HG03520 (cell line): ENCODE results near the gene ZSWIM8.
"Not testable (repeated sequence)": the region's sequence is repeated elsewhere in the genome, so short reads cannot be mapped to it uniquely, and the experiment has no call there.

Experiments used
- ATAC-seq: cut with Tn5 transposase; IDR thresholded peaks from one replicate; pipeline ENCODE4 v1.9.1; 2021; ENCODE audit warnings: mild to moderate bottlenecking, moderate library complexity; ENCODE audit not compliant: unreplicated experiment

The ZSWIM8 gene

DNA sequence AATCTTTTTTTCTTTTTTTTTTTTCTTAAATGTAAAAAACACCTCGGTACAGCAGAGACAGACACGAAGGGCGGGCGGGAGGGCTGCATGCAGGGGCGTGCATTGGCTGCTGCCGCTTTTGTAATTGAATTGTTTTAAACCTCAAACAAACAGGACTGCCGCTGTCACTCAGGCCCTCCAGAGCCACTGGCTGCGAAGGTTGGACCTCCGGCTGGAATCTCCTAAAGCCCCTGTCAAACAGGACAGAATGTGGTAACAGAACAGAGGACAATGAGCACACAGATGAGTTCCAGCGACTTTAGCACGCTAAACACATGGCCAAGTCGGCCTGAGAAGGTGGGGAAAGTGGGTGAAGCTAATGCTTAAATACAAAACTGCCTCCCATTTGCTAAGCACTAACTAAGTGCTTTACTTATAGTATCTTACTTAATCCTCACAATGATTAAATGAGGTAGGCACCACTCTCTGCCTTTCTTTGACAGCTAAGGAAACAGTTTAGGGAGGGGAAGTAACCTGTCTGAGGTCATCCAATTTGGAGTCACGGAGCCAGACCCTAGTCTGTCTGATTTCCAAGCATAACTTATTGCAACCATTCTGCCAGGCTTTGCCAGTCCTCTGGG is 29.0 kb downstream of the ZSWIM8 start:
- no peak for ATAC-seq

DNA sequence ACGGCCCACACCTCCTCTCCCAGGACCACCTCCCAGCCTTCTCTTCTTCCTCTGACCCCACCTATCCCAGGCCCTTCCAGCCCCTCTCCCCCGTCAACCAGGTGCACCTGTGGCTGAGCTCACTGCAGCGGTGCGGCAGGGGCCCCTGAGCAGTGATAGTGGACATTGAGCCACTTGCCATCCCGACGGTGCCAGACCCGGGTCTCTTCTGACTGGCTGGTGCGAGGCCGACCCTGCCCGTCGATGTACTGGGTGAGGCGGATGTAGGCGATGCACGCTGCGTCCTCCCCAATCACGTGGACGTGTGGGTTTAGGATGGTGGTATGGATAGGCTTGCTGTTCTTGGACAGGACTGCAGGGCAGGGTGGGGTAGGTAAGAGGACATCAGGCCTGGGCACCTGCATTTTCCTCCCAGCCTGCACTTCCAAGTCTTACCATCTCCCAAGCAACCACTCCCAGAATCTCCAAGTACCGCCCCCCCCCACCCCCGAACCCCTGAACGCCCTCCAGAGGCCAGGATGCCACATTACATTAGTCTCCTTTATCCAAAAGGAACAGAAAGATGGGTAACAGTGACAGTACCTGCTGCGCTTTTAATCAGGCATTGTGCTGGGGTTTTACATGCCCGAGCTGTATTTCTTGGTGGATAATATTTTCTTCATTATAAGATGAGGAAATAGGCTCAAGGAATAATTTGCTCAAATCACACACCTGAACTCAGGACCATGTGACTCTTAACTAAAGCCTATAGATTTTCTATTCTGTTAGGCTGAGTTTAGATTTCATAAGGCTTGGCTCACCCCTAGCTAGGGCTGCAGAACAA is 29.7 kb downstream of the ZSWIM8 start:
- no peak for ATAC-seq

DNA sequence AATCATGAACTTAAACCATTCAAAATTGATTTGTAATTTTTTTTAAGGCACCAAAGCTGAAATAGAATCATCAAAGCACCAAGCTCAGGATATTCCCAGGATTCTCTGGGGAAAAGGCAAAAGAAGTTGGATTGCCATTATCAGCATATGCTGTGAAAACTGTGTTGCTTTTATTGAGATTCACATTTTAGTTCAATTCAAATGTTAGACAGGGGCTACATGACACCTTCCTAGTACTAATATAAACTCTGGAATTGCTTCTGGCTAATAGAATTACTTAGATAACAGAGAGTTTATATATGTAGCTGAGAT is 30.3 kb downstream of the ZSWIM8 start:
- ATAC-seq = no peak

DNA sequence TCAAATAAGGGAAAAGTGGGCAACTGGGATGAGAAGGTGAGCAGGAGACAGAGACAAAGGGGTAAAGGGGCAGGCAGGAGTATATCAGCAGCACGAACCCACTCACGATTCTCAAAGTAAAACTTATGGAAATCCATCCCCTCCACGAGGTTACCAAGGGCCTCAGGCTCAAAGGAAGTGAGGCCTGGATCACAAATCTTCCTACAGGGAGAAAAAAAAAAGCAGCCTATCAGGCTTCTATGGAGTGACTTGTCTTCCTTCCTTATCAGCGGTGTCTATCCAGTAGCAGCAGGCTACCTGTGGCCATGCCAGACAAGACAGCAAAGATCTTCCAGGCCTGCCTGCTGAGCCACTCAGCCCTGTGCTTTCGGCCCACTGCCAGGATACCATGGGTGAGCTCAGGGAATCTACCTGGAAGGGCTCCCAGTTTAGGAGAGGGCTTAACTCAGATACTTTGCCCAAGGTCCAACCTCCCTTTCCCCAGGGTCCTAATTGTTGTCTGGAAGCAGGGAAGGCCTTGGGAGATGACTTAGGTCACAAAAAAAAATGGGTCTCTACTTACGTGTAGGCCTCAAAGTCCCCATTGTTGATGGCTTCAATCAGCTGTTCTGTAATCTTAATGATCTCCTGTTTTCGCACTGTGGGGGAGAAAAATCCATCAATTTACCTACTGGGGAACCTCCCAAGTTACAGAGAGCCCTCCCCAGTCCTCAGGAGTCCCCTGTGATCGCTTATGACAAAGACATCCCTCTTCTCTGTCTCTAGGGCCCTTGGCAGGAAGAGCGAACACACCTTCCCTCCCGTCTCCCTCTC is 31.7 kb downstream of the ZSWIM8 start:
- no peak for ATAC-seq

DNA sequence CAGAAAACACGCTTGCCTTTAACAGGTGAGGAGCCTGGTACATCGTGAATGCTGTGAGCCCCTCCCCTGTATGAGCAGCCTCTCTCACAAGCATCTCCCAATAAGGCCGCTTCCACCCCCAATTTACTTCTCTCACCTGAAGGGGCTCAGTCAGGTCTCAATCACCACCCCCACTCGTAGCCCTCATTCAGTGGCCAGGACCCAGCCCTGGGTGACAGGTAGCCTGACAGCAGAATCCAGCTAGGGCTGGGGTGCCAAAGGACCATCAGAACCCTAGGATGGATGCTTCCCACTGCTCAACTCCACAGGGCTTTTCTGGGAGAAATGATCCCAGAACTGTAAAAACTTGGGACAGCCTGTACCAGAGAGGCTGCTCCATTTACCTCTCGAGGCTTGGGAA is 32.4 kb downstream of the ZSWIM8 start:
- no peak for ATAC-seq

DNA sequence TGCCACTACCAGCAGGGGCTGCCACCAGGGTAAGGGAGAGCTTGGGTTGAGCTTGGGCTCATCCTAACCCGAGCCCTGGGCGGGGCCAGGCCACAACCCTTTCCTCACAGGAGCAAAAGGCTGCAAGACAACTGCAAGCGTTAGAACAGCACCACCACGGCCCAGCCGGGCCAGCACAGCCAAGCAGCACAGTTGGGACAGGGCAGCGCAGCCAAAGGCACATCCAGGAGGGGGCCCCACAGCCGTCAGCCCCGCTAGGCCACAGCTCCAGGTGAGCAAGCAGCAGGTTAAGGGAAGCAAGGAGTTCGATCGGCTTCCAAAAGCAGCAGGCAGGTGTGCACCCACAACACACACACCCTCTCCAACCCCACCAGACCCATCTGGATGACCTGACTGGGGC is 33.0 kb downstream of the ZSWIM8 start:
- ATAC-seq = no peak

DNA sequence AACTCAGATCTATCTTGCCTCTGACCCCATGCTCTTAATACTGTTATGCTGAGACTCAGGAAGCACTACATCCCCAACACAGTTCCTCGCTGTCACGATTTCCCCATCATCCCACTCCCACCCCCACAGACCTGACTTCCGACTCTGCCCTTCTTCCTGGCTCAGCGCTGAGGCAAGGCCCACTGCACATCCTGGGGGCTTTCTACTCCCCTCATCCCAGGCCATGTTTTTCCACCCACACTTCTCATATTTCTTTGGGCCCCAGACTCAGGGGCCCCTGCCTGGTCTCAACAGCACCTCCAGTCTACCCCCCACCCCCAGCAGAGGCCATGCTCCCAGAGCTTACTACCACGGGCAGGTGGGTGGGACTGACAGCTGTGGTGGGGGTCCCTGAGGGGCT is 33.7 kb downstream of the ZSWIM8 start:
- ATAC-seq = no peak

DNA sequence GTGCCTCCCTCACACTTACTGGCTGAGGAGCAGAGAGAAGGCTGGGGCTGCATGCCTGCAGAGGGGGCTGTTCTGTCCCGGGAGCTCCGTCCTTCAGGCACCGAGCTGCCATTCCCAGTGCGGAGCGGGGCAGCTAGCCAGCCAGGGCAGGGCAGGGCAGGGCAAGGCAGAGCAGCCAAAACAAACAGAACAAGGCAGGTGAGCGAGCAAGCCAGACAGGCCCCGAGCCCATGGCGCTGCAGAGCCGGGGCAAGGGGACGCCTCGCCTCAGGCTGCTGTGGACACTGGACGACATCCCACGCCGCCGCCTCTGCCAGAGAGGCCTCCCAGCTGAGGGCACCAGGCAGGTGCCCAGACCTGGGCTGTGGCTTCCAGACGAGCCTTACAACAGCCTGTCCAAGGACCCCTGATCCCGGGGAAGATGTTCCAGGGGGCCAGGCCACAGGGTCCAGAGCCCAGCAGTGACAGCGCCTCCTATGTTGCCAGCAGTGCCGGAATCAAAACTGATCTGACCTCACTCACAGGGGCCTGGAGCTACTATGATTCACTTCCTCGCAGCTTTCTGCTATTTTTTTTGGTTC is 34.2 kb downstream of the ZSWIM8 start:
- no peak for ATAC-seq

DNA sequence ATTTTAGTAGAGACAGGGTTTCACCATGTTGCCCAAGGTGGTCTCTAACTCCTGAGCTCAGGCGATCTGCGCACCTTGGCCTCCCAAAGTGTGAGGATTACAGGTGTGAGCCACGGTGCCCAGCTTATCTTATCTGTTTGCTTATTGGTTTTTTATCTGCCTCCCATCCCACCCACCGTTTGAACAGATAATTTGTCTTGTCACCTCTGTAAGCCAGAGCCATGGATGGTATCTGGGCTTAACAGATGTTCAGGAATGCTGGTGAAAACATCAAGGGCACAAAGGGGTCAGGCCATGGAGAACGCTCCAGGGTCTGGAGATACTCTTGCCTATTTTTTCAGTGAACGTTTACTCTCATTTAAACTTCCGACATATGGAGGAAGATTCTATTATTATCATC is 38.0 kb downstream of the ZSWIM8 start:
- ATAC-seq = no peak

DNA sequence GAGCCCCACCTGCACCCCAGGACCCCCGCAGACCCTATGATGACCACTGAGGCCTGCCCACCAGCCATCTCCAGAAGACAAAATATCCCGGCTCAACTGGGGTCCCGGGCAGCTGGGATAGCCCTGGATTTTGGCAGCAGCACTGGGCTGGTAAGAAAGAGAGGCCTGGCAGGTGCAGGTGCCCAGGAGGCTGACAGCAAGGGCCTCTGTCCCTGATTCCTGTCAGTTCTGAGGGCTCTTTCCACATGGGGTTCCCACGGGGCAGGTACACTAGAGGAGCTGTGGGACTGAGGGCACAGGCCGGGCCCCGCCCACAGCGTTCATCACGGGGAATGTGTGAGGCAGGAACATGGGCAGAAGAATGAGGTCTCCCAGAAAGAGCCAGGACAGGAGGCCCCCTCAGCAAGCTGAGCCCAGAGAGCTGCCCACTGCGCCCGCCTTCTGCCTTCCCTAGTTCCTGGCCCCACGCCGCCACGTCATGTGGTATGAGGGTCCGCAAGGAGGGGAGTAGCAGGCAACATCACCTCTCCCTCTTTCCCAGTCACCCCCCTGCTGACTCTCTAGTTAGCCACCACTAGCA is 38.8 kb downstream of the ZSWIM8 start:
- no peak for ATAC-seq

DNA sequence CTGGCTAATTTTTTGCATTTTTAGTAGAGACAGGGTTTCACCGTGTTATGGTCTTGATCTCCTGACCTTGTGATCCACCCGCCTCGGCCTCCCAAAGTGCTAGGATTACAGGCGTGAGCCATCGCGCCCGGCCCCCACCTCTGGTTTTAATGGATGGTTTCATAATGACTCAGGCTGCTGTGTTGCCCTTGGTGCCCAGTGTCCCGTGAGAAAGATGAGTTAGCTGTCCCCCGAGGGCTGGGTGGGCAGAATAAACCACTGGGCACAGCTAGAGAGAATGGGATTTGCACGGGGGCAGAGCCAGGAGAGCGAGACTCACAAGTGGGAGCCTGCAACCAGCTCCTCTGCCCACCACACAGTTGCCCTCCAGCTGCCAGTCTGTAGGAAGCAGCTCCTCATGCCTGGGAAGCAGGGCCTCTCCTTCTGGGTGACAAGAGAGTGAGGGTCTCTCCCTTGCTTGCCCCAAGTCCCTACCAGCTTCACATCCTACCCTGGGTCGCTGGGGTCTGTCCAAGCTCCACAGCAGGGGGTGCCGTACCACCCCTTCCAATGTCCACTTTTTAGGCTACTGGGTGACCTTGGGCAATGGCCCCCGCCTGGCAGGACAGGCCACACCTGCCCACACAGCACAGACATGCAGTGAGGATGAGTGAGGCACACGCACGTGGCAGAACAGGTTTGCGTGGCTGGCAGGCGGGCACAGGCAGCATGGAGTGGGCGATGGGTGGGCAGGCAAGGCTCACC is 42.1 kb downstream of the ZSWIM8 start:
- ATAC-seq = no peak

DNA sequence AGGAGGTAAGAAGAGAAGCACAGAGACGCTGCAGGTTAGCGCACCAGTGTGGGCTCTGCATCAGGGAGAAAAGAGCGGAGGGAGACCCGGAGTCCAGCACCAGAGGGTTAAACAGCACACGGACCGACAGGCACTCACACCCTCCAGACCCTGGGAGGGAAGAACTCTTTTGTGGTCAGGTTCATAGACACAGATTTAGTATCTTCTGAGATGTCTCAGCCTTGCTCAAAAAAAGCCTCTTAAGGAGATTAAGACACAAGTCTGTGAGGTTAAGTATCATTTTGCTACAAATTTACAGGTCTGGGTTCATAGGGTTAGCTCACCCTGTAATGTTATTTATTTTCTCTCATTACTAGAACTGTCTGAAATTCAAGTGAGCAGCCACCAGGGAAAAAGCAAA is 42.8 kb downstream of the ZSWIM8 start:
- no peak for ATAC-seq

DNA sequence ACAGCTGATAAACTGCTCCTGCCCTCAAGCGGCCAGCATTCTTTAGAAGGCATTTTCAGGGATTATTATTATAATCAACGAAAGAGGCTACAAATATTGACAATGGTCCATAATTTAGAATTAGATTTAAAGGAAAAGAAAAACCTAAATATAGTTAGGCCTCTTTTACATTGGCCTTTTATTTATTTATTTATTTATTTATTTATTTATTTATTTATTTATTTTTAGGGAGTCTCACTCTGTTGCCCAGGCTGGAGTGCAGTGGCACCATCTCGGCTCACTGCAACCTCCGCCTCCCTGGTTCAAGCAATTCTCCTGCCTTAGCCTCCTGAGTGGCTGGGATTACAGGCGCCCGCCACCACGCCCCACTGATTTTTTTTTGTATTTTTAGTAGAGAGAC is 43.7 kb downstream of the ZSWIM8 start:
- ATAC-seq = not testable (repeated sequence)

DNA sequence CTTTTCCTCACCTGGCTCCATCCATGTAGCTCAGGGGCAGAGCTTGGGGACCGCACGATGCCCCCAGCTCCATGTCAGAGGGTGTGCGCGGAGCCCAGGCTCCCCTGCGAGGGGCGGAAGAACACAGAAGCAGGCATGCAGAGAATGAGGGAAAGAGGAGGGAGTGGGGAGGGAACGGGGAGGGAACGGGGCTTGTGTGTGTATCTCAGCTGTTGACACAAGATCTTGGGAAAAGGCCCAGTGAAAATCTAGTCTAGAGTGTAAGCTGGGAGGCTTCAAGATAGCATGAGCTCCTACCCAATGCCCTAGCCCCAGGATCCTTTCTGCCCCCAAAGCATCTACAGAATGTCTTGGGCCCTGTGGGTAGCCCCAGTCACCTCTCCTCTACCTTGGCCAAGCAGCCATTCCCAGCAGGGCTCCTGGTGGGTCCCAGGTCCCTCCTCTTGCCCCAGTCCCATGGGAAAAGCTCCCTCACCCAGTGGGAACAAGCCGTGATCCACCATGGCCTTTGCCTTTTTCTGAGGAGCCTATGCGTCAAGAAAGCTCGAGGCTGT is 51.1 kb downstream of the ZSWIM8 start:
- no peak for ATAC-seq

DNA sequence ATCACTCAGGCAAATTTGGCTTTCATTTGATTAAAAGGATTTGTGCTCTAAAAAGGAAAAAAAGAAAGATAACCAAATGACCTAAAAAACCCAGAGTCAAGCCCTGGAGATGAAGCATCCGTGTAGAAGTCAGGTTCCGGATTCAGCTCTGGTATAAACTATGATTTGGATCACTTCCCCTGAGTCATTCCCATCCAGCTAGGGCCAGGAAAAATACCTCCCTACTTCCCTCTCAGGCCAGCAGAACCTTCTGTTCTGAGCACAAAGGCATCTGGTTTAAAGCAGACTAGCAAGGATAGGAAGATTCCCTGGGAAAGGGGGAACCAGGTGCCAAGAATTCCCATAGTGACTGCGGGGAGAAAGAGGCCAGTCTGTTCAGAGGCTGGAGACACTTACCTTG is 51.7 kb downstream of the ZSWIM8 start:
- no peak for ATAC-seq

DNA sequence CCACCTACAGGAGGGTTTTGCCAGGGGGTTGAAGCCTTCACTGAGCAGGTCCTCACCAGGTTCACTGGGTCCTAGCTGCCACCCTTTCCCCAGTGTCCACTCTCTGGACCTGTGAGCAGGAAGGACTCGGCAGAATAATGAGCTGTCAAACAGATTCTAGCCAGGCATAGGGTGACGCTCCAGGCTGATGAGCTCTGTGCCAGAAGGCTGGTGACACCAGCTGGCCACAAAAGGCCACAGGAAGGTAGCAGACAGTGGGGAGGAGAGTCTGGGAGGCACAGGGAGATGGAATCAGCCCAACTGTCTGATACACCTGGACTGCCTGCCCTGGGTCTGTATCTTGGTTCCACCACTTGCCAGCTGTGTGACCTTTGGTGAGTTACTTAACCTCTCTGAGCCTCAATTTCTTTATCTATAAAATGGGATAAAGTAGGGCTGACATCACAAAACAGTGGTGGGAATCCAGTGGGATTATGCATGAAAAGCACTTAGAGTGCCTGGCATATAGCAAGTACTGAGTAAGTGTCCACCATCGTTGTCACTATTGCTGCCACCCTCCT is 52.7 kb downstream of the ZSWIM8 start:
- no peak for ATAC-seq

DNA sequence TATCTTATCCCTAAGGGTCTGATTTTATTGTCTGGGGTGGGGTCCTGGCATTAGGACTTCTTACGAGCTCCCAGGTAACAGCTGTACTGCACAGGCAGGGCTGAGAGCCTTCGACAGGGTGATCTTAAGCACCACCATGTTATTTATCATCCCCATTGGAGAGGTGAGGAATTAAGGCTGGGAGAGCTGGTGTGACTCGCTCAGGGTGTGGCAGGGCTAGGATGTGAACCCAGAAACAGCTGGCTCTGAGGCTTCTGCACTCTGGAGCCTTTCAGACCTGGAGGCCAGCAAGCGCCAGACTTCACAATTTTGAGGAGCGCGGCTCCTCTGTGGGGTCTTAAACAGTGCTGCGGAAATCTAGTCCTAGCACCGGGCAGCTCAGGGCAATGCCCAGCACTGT is 53.4 kb downstream of the ZSWIM8 start:
- no peak for ATAC-seq

DNA sequence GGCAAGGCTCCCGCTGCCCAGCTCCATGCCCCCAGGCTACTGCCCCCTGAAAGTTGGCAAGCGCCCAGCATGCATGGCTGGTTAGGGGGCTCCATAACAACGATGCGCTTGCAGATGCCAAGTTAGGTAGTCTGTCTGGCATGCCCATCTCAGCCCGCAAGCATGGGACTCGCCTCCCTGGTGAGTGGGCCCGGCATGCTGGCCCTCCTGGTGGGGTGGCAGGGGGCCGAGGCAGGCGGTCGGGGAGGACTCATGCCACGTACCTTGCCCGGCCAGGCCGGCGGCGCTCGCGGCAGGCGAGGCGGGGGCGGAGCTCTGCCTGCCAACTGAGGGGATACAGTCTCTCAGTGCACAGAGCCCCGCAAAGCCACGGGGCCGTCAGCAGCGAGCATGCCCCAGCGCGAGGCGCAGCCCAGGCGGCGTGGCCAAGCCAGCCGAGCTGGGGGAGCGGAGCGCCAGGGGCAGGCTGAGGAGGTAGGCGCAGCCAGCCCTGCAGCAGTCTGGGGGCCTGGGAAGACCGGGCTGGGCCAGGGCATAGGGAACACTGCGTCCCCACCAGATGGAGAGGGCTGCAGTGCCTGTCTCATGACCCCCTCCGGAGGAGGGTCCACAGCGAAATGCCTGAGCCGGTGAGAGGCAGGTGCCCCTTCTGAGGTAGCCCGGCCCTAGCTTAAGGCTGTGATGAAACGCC is 54.0 kb downstream of the ZSWIM8 start:
- ATAC-seq = no peak

DNA sequence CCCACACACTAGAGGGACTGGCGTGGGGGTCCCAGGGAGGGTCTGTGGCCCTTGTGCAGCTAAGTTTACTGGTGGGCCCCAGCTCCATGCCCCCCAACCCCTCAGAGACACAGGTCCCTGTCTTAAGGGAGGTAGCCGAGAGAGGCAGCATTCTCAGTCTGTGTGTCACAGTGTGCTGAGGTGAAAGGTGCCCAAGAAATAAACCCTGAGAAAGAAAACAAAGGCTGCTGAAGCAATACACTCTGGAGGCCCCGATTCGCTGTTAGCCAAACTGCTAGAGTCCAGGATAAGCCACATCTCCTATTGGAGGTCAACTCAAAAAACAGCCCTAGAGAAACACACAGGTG is 54.6 kb downstream of the ZSWIM8 start:
- no peak for ATAC-seq
